ENCODE measurements around the gene PCTP. TPM values are rescaled to one million over a fixed set of nuclear protein-coding genes. Genes with fewer than 3 reads are reported as not detected.
A peak's percentile ranks its signal among the peaks of the same experiment; 100 is the strongest.

The PCTP gene
- total and polyA plus RNA-seq, 8 donors, result 4.7 to 69.2 (median 22.6) TPM

GRCh38 chr17:55749985-55750384 lies 866 bp upstream of the PCTP start:
- H3K4me3 ChIP-seq, result no peak overlapping the region
- no peak for TF ChIP-seq POLR2AphosphoS5 (IDR thresholded peaks at IDR 0.05)
- H3K27ac ChIP-seq, result no peak overlapping the region
- H3K9me3 ChIP-seq, result no peaks in the 10 kb centered on the region
- 75 to 83% (median 78%) methylated on average over 4 of the region's 4 CpGs for WGBS, 5 donors
- no peaks in the 10 kb centered on the region for H3K27me3 ChIP-seq
- peaks cover 0 to 13% (median 10%) of the 10 kb centered on the region in 4 donors for H3K36me3 ChIP-seq
- intact Hi-C loops (cut with DNase I; ENCODE audit: low total_unique reads), result no loop called here
- peaks cover 9 to 33% (median 21%) of the 10 kb centered on the region in 4 donors for H3K4me1 ChIP-seq
- no peak for DNase-seq

GRCh38 chr17:55751720-55752250 lies 934 bp downstream of the PCTP start:
- TF ChIP-seq POLR2A (IDR thresholded peaks at IDR 0.05) (no peak), EP300 (IDR thresholded peaks at IDR 0.05) (no peak), POLR2AphosphoS5 (IDR thresholded peaks at IDR 0.05) (no peak)
- TF ChIP-seq, protein P1, sequence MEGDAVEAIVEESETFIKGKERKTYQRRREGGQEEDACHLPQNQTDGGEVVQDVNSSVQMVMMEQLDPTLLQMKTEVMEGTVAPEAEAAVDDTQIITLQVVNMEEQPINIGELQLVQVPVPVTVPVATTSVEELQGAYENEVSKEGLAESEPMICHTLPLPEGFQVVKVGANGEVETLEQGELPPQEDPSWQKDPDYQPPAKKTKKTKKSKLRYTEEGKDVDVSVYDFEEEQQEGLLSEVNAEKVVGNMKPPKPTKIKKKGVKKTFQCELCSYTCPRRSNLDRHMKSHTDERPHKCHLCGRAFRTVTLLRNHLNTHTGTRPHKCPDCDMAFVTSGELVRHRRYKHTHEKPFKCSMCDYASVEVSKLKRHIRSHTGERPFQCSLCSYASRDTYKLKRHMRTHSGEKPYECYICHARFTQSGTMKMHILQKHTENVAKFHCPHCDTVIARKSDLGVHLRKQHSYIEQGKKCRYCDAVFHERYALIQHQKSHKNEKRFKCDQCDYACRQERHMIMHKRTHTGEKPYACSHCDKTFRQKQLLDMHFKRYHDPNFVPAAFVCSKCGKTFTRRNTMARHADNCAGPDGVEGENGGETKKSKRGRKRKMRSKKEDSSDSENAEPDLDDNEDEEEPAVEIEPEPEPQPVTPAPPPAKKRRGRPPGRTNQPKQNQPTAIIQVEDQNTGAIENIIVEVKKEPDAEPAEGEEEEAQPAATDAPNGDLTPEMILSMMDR (IDR thresholded peaks at IDR 0.05), result no peak
- H3K9me3 ChIP-seq, result no peaks in the 10 kb centered on the region

DNA sequence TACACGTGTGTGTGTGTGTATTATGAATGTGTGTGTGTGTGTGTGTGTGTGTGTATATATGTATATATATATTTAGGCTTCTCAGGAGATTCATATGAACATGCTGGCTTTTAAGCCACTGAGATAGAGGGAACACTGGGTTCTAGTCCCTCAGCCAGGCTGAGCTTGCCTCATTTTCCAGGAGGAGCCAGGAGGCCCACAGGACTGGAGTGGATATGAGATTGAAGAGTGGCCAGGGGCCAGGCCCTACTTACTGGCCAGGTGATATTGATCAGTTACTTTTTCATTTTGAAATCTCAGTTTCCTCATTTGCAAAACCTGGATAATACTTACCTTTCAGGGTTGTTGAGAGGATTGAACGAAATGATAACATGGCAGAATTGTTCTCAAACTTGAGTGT lies 5.8 kb downstream of the PCTP start:
- H3K27ac ChIP-seq, result no peak overlapping the region
- DNase-seq, result no peak
- H3K4me3 ChIP-seq, result no peak overlapping the region
- TF ChIP-seq POLR2A (IDR thresholded peaks at IDR 0.05) (no peak), POLR2AphosphoS5 (IDR thresholded peaks at IDR 0.05) (no peak), EP300 (IDR thresholded peaks at IDR 0.05) (no peak)
- TF ChIP-seq, protein P1 (IDR thresholded peaks at IDR 0.05), result no peak
- no peaks in the 10 kb centered on the region for H3K27me3 ChIP-seq
- peaks cover 0 to 13% (median 10%) of the 10 kb centered on the region in 4 donors for H3K36me3 ChIP-seq
- no peaks in the 10 kb centered on the region for H3K9me3 ChIP-seq
- WGBS, 5 donors, result 77 to 94% (median 86%) methylated on average over 2 of the region's 2 CpGs
- intact Hi-C loops (cut with DNase I; ENCODE audit: low total_unique reads), result no loop called here
- H3K4me1 ChIP-seq, result peaks cover 8 to 70% (median 30%) of the 10 kb centered on the region in 4 donors

More at GRCh38 chr17:55751720-55752250, 934 bp downstream of the PCTP start:
- Histone ChIP-seq H3K27me3 (no peaks in the 10 kb centered on the region), H3K36me3 (peaks cover 0 to 13% (median 10%) of the 10 kb centered on the region in 4 donors), H3K4me3 (peak overlapping the region; percentile 59 to 86 (median 82)), H3K4me1 (peaks cover 9 to 42% (median 22%) of the 10 kb centered on the region in 4 donors), H3K27ac (peak overlapping the region in 4 of 5 donors; percentile 82 to 92 (median 86))
- no peak for DNase-seq
- 68 to 73% (median 70%) methylated on average over 4 of the region's 4 CpGs for whole genome bisulfite sequencing, 5 donors
- intact Hi-C loops (cut with DNase I; ENCODE audit: low total_unique reads), result no loop called here

GRCh38 chr17:55757659-55758058 lies 6.8 kb downstream of the PCTP start:
- peak overlapping the region in 2 of 5 donors; percentile 20 to 59 for H3K27ac ChIP-seq
- whole genome bisulfite sequencing, 5 donors, result 91 to 97% (median 95%) methylated on average over 1 of the region's 1 CpG
- no peaks in the 10 kb centered on the region for H3K27me3 ChIP-seq
- TF ChIP-seq POLR2AphosphoS5 (IDR thresholded peaks at IDR 0.05) (no peak), POLR2A (IDR thresholded peaks at IDR 0.05) (no peak), EP300 (IDR thresholded peaks at IDR 0.05) (no peak)
- TF ChIP-seq, protein P1 (IDR thresholded peaks at IDR 0.05), result no peak
- no peaks in the 10 kb centered on the region for H3K9me3 ChIP-seq
- peaks cover 0 to 70% (median 20%) of the 10 kb centered on the region in 4 donors for H3K4me1 ChIP-seq
- H3K4me3 ChIP-seq, result no peak overlapping the region
- intact Hi-C loops (cut with DNase I; ENCODE audit: low total_unique reads), result no loop called here
- no peak for DNase-seq
- H3K36me3 ChIP-seq, result peaks cover 0 to 13% (median 10%) of the 10 kb centered on the region in 4 donors

DNA sequence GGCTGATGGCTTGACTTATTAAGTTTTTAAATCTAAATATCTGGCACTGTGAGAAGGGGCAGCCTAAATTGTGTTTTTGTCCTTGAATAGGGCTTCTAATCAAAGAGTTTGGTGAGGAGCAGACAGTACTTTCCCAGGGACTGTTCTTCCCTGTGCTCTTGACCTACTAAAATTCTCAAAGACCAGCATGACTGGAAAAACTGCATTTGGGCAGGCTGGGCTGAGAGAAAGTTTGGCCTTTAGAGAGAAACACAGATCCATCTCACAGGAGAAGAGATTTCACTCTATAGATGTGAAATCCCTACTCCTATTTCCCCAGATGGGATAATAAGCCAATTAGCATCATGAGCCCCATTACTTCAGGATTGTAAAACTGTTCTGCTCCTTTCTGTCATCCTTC lies 7.3 kb downstream of the PCTP start:
- no peak overlapping the region for H3K4me3 ChIP-seq
- H3K27ac ChIP-seq, result peak overlapping the region in 2 of 5 donors; percentile 20 to 59
- H3K27me3 ChIP-seq, result no peaks in the 10 kb centered on the region
- peaks cover 0 to 13% (median 10%) of the 10 kb centered on the region in 4 donors for H3K36me3 ChIP-seq
- TF ChIP-seq POLR2A (IDR thresholded peaks at IDR 0.05), result no peak
- TF ChIP-seq EP300 (IDR thresholded peaks at IDR 0.05), result no peak
- TF ChIP-seq POLR2AphosphoS5 (IDR thresholded peaks at IDR 0.05), result no peak
- TF ChIP-seq, protein P1 (IDR thresholded peaks at IDR 0.05), result no peak
- no peaks in the 10 kb centered on the region for H3K9me3 ChIP-seq
- intact Hi-C loops (cut with DNase I; ENCODE audit: low total_unique reads), result no loop called here
- peaks cover 0 to 70% (median 18%) of the 10 kb centered on the region in 4 donors for H3K4me1 ChIP-seq
- no peak for DNase-seq

All from stomach (tissue), 9 donors.